ENCODE data around the gene TRAF3. TPM values are rescaled to one million over a fixed set of nuclear protein-coding genes. Genes with fewer than 3 reads are reported as not detected.

The TRAF3 gene
- polyA plus RNA-seq, 1 of the 3 experiments (the other 2 are of a cell fraction) = 17.9 TPM

- ChIA-PET POLR2A (no interaction called here), CTCF (no interaction called here)
- no peak overlapping the region for H2AFZ ChIP-seq (ENCODE audit: low read depth)
- no peaks in the 10 kb centered on the region for H3K9me3 ChIP-seq
- 95% methylated on average over 19 of the region's 22 CpGs for WGBS (ENCODE audit: low lambda C conversion rate)
- no peak overlapping the region for H3K4me3 ChIP-seq (ENCODE audit: low read depth in 2 of 2, low read length in 1 of 2)
- no peaks in the 10 kb centered on the region for H4K20me1 ChIP-seq (ENCODE audit: insufficient read depth)
- H3K9me2 ChIP-seq = no peaks in the 10 kb centered on the region
- no peak overlapping the region for H3K9ac ChIP-seq
- H3K27me3 ChIP-seq (ENCODE audit: insufficient read depth) = no peaks in the 10 kb centered on the region
- H3K79me2 ChIP-seq (ENCODE audit: insufficient read depth) = no peaks in the 10 kb centered on the region
- TF ChIP-seq IRF3 (IDR thresholded peaks at IDR 0.05; ENCODE audit: low read depth, low read length) = no peak
- no peak for TF ChIP-seq GABPA (IDR thresholded peaks at IDR 0.05; ENCODE audit: low read depth)
- TF ChIP-seq MEF2A (IDR thresholded peaks at IDR 0.05; ENCODE audit: borderline replicate concordance, low read depth) = no peak
- TF ChIP-seq NFIC (IDR thresholded peaks at IDR 0.05; ENCODE audit: borderline replicate concordance) = no peak
- no peak for TF ChIP-seq NRF1 (IDR thresholded peaks at IDR 0.05; ENCODE audit: low read depth, low read length)
- no peak for TF ChIP-seq RAD21 (IDR thresholded peaks at IDR 0.05; ENCODE audit: low read length)
- TF ChIP-seq FOXJ3 (CRISPR knock-in tag; IDR thresholded peaks at IDR 0.05) = no peak
- no peak for TF ChIP-seq JUND (IDR thresholded peaks at IDR 0.05)
- no peak for TF ChIP-seq CHD2 (IDR thresholded peaks at IDR 0.05; ENCODE audit: low read length, partially characterized antibody)
- no peak for TF ChIP-seq RXRA (IDR thresholded peaks at IDR 0.05; ENCODE audit: borderline replicate concordance, low read depth)
- TF ChIP-seq ELF1 (IDR thresholded peaks at IDR 0.05) = no peak
- no peak for TF ChIP-seq FOSL2 (IDR thresholded peaks at IDR 0.05; ENCODE audit: borderline replicate concordance, low read depth)
- TF ChIP-seq EZH2phosphoT487 (IDR thresholded peaks at IDR 0.05; ENCODE audit: borderline replicate concordance, low read depth) = no peak
- no peak for TF ChIP-seq MAX (IDR thresholded peaks at IDR 0.05; ENCODE audit: low read depth)
- DNase-seq = no peak
- peaks cover 0 to 11% of the 10 kb centered on the region in 2 experiments; a peak in 2 of 4 replicates for H3K4me1 ChIP-seq (ENCODE audit: control insufficient read depth in 1 of 2, insufficient read depth in 2 of 2, low read depth in 1 of 2, low read length in 1 of 2)
- no peak overlapping the region for H3K27ac ChIP-seq (ENCODE audit: low read depth in 2 of 2, low read length in 1 of 2)
- H3F3A ChIP-seq (replicated peaks; ENCODE audit: insufficient read depth) = no peaks in the 10 kb centered on the region
- peaks cover 20 to 31% of the 10 kb centered on the region in 2 experiments for H3K36me3 ChIP-seq (replicated peaks in 1 of 2; ENCODE audit: control insufficient read depth in 1 of 2, insufficient read depth in 2 of 2, low read length in 1 of 2)
- H3K4me2 ChIP-seq = no peak overlapping the region
Observed at GRCh38 chr14:102885737-102886447, 108.6 kb downstream of the TRAF3 start.

- no peaks in the 10 kb centered on the region for H3K9me2 ChIP-seq
- CTCF ChIA-PET = interaction anchor here (1.2 to 1.3 kb wide), 2 partner anchors 39 to 114 kb away, joined by 3 to 4 read pairs; no protein-coding TSS in a partner anchor
- peaks cover 20 to 24% of the 10 kb centered on the region in 2 experiments for H3K36me3 ChIP-seq (replicated peaks in 1 of 2; ENCODE audit: control insufficient read depth in 1 of 2, insufficient read depth in 2 of 2, low read length in 1 of 2)
- H4K20me1 ChIP-seq (ENCODE audit: insufficient read depth) = no peaks in the 10 kb centered on the region
- no peak overlapping the region for H3K4me2 ChIP-seq
- POLR2A ChIA-PET = no interaction called here
- no peak overlapping the region for H3K9ac ChIP-seq
- H2AFZ ChIP-seq (ENCODE audit: low read depth) = no peak overlapping the region
- WGBS (ENCODE audit: low lambda C conversion rate) = 95% methylated on average over 1 of the region's 1 CpG
- no peaks in the 10 kb centered on the region for H3F3A ChIP-seq (replicated peaks; ENCODE audit: insufficient read depth)
- TF ChIP-seq RCOR1 (IDR thresholded peaks at IDR 0.05; ENCODE audit: low read length) (no peak), EZH2phosphoT487 (IDR thresholded peaks at IDR 0.05; ENCODE audit: borderline replicate concordance, low read depth) (no peak)
- no peaks in the 10 kb centered on the region for H3K9me3 ChIP-seq
- no peaks in the 10 kb centered on the region for H3K27me3 ChIP-seq (ENCODE audit: insufficient read depth)
- no peak for DNase-seq
- H3K79me2 ChIP-seq (ENCODE audit: insufficient read depth) = no peaks in the 10 kb centered on the region
- no peak overlapping the region for H3K4me3 ChIP-seq (ENCODE audit: low read depth in 2 of 2, low read length in 1 of 2)
- H3K4me1 ChIP-seq (ENCODE audit: control insufficient read depth in 1 of 2, insufficient read depth in 2 of 2, low read depth in 1 of 2, low read length in 1 of 2) = no peaks in the 10 kb centered on the region
- H3K27ac ChIP-seq (ENCODE audit: low read depth in 2 of 2, low read length in 1 of 2) = no peak overlapping the region
Observed at GRCh38 chr14:102888748-102889147, 111.5 kb downstream of the TRAF3 start.

Measured in SK-N-SH (cell line).